ENCODE measurements around the gene SLC25A51.

The SLC25A51 gene

DNA sequence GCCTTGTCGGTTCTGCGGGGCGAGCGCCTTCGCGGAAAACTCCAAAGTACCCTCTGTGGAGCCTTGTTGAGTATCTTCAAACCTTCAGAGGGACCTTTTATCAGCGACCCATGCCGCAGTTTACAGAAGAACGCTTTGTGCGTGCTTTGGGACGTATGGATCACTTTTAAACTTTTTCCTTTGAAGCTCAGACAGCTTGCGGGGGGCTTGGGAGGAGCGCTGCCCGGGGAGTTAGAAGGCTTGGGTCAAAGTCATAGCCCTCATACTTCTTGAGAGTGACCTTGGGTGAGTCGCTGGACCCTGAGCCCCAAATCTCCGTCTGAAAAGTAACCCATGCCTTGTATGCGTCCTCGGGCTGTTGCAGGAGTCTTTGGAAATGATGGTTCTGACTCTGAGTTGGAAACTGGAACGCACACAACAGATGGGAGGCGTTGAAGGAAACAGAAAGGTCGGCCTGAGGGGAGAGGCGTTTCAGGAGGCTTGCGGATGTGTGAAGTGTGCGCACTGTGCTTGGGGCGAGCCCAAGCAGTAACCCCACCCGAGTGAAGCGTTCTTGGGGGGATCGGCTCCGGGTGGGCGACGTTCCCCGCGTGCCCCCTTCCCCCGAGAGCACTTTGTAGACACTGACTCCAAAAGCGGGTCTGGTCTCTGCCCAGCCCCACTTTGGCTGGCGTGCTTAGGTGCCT is 661 bp upstream of the SLC25A51 start:
- H3K79me2 ChIP-seq (ENCODE audit: control insufficient read depth, insufficient read depth, low read length, poor library complexity): peaks cover 4% of the 10 kb centered on the region
- H3K14ac ChIP-seq (ENCODE audit: low read length): peak overlapping the region; percentile 2
- peak overlapping the region; percentile 92 for H3K4me2 ChIP-seq (ENCODE audit: low read length)
- WGBS (ENCODE audit: extremely low coverage, insufficient coverage, insufficient read length): no CpG with 5 or more reads among the region's 36 CpGs
- no peak overlapping the region for H3K18ac ChIP-seq (ENCODE audit: low read length)
- no peak overlapping the region for H2BK5ac ChIP-seq (ENCODE audit: low read depth, low read length, poor library complexity)
- no peak overlapping the region for H3K23ac ChIP-seq (ENCODE audit: low read length)
- H3K9me3 ChIP-seq (ENCODE audit: insufficient read depth, low read depth, low read length): no peaks in the 10 kb centered on the region
- peak in 1 of 2 donors; percentile 35 for DNase-seq
- peak overlapping the region; percentile 3 for H3K27ac ChIP-seq (ENCODE audit: low read depth, low read length)
- H4K8ac ChIP-seq (ENCODE audit: low read depth, low read length): peak overlapping the region; percentile 74
- H3K4me1 ChIP-seq (ENCODE audit: control insufficient read depth in 1 of 2, insufficient read depth in 2 of 2, low read length in 2 of 2): peaks cover 12 to 17% of the 10 kb centered on the region in 2 experiments
- H2AFZ ChIP-seq (ENCODE audit: insufficient read depth, low read length, poor library complexity): peak overlapping the region; percentile 63
- peak overlapping the region; percentile 13 for H2AK5ac ChIP-seq (ENCODE audit: low read length)
- no peak overlapping the region for H3K4ac ChIP-seq (ENCODE audit: low read depth, low read length)
- H2BK120ac ChIP-seq (ENCODE audit: insufficient read depth, low read length, poor library complexity): no peak overlapping the region
- H3K36me3 ChIP-seq (ENCODE audit: control insufficient read depth in 1 of 2, insufficient read depth in 2 of 2, low read length in 2 of 2): peaks cover 0 to 2% of the 10 kb centered on the region in 2 experiments
- no peaks in the 10 kb centered on the region for H3K27me3 ChIP-seq (ENCODE audit: insufficient read depth, low read length)
- peak overlapping the region; percentile 92 for H3K4me3 ChIP-seq (ENCODE audit: low read depth, low read length)
- peak overlapping the region; percentile 3 for H3K9ac ChIP-seq (ENCODE audit: low read length)
- H4K91ac ChIP-seq (ENCODE audit: low read depth, low read length): peak overlapping the region; percentile 31
- peaks cover 8% of the 10 kb centered on the region for H3K79me1 ChIP-seq (ENCODE audit: low read length)
- peak overlapping the region; percentile 31 for H4K12ac ChIP-seq (ENCODE audit: low read depth, low read length)
- peak overlapping the region; percentile 25 for H2BK12ac ChIP-seq (ENCODE audit: low read length)

DNA sequence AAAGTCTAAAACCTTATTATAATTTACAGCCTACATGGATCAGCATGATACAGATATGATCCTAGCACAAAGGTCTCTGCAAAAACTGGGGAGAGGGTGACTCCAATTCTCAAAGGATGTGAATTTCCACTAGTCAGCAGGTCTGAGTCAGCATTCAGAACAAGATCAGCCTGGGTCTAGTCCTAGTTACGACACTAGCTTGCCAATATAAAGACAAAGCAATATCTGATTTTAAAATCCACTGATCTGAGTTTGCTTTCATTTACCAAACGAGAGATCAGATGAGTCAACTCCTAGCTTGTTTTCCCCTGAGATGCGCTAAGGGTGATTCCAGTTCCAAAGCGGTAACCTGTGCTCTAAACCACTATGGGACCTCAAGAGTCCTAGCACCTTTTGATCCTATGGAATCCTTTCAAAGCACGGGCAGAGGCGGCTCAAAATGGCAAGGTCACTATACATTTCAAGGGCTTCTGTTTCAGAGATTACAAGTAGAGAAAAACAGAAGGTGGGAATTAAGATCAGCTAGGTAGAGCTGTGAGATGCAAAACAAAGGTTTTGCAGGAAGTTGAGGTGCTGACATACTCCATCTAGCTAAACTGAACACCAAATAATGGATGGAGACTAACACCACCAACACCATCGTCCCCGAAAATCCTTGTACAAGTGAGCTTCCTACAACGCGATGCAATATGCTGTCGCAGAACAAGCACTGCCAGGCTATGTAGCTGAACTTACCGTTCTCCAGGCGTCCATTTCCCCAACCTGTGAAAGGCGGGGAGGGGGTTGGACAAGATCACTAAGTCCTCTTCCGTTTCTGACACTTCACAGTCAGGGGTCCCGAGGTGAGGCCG is 906 bp downstream of the SLC25A51 start:
- H2BK5ac ChIP-seq (ENCODE audit: low read depth, low read length, poor library complexity): no peak overlapping the region
- H3K23ac ChIP-seq (ENCODE audit: low read length): no peak overlapping the region
- peak overlapping the region; percentile 63 for H2AFZ ChIP-seq (ENCODE audit: insufficient read depth, low read length, poor library complexity)
- no peak overlapping the region for H3K27ac ChIP-seq (ENCODE audit: low read depth, low read length)
- no peak overlapping the region for H2AK5ac ChIP-seq (ENCODE audit: low read length)
- no peak overlapping the region for H3K4ac ChIP-seq (ENCODE audit: low read depth, low read length)
- peaks cover 8% of the 10 kb centered on the region for H3K79me1 ChIP-seq (ENCODE audit: low read length)
- peaks cover 7 to 12% of the 10 kb centered on the region in 2 experiments for H3K4me1 ChIP-seq (ENCODE audit: control insufficient read depth in 1 of 2, insufficient read depth in 2 of 2, low read length in 2 of 2)
- WGBS (ENCODE audit: extremely low coverage, insufficient coverage, insufficient read length): no CpG with 5 or more reads among the region's 17 CpGs
- H3K4me3 ChIP-seq (ENCODE audit: low read depth, low read length): peak overlapping the region; percentile 92
- no peaks in the 10 kb centered on the region for H3K27me3 ChIP-seq (ENCODE audit: insufficient read depth, low read length)
- peaks cover 4 to 5% of the 10 kb centered on the region in 2 experiments for H3K36me3 ChIP-seq (ENCODE audit: control insufficient read depth in 1 of 2, insufficient read depth in 2 of 2, low read length in 2 of 2)
- no peaks in the 10 kb centered on the region for H3K9me3 ChIP-seq (ENCODE audit: insufficient read depth, low read depth, low read length)
- H4K8ac ChIP-seq (ENCODE audit: low read depth, low read length): peak overlapping the region; percentile 77
- DNase-seq: peak in 1 of 2 donors; percentile 34
- H2BK12ac ChIP-seq (ENCODE audit: low read length): no peak overlapping the region
- peak overlapping the region; percentile 88 for H3K9ac ChIP-seq (ENCODE audit: low read length)
- H3K14ac ChIP-seq (ENCODE audit: low read length): no peak overlapping the region
- H3K18ac ChIP-seq (ENCODE audit: low read length): peak overlapping the region; percentile 34
- no peak overlapping the region for H4K91ac ChIP-seq (ENCODE audit: low read depth, low read length)
- H2BK120ac ChIP-seq (ENCODE audit: insufficient read depth, low read length, poor library complexity): no peak overlapping the region
- H3K4me2 ChIP-seq (ENCODE audit: low read length): peak overlapping the region; percentile 92
- peak overlapping the region; percentile 6 for H4K12ac ChIP-seq (ENCODE audit: low read depth, low read length)
- H3K79me2 ChIP-seq (ENCODE audit: control insufficient read depth, insufficient read depth, low read length, poor library complexity): peaks cover 4% of the 10 kb centered on the region

DNA sequence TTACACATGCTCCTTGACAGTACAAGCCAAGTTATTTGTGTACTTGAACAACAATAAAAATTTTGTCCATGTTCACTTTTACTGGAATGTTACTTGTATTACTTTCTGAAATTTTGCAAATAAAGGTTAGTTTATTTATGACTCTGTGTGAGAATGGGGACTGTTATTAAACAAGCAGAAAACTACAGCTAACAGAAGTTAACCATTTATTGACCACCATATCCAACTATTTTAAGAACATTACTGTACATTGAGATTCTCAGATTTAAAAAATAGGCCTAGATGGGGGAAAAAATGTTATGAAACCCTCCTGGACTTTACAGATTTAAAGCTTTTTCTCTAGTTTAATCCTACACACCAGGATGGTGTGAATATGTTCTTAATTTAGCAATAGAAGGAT is 1.8 kb downstream of the SLC25A51 start:
- Histone ChIP-seq H3K14ac (ENCODE audit: low read length) (no peak overlapping the region), H3K27me3 (ENCODE audit: insufficient read depth, low read length) (no peaks in the 10 kb centered on the region), H3K79me2 (ENCODE audit: control insufficient read depth, insufficient read depth, low read length, poor library complexity) (peaks cover 4% of the 10 kb centered on the region), H4K12ac (ENCODE audit: low read depth, low read length) (no peak overlapping the region), H4K8ac (ENCODE audit: low read depth, low read length) (no peak overlapping the region), H3K4ac (ENCODE audit: low read depth, low read length) (no peak overlapping the region), H3K9ac (ENCODE audit: low read length) (no peak overlapping the region), H3K18ac (ENCODE audit: low read length) (no peak overlapping the region), H3K4me1 (ENCODE audit: control insufficient read depth in 1 of 2, insufficient read depth in 2 of 2, low read length in 2 of 2) (peaks cover 7 to 12% of the 10 kb centered on the region in 2 experiments), H3K23ac (ENCODE audit: low read length) (no peak overlapping the region), H3K4me2 (ENCODE audit: low read length) (no peak overlapping the region), H2BK12ac (ENCODE audit: low read length) (no peak overlapping the region), H3K9me3 (ENCODE audit: insufficient read depth, low read depth, low read length) (no peaks in the 10 kb centered on the region), H4K91ac (ENCODE audit: low read depth, low read length) (no peak overlapping the region), H3K4me3 (ENCODE audit: low read depth, low read length) (no peak overlapping the region), H3K79me1 (ENCODE audit: low read length) (peaks cover 8% of the 10 kb centered on the region), H3K27ac (ENCODE audit: low read depth, low read length) (no peak overlapping the region), H3K36me3 (ENCODE audit: control insufficient read depth in 1 of 2, insufficient read depth in 2 of 2, low read length in 2 of 2) (peaks cover 4 to 5% of the 10 kb centered on the region in 2 experiments), H2BK5ac (ENCODE audit: low read depth, low read length, poor library complexity) (no peak overlapping the region), H2AFZ (ENCODE audit: insufficient read depth, low read length, poor library complexity) (no peak overlapping the region), H2BK120ac (ENCODE audit: insufficient read depth, low read length, poor library complexity) (no peak overlapping the region), H2AK5ac (ENCODE audit: low read length) (no peak overlapping the region)
- no peak for DNase-seq

DNA sequence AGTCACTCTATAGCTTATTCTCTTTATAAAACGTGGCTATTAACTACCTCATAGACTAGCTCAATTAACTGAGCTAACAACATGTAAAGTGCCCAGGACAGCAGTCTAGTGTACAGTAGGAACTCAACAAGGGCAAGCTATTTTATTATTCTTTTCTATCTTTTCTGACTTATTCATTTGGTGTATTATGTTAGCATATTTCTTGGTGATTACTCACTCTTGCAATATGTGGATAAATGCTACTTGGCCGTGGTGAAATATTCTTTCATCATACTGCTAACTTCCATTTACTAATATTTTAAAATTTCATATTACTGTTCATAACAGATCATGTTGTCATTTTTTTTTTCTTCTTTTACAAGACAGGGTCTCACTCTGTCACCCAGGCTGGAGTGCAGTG is 4.9 kb downstream of the SLC25A51 start:
- no peaks in the 10 kb centered on the region for H3K27me3 ChIP-seq (ENCODE audit: insufficient read depth, low read length)
- peaks cover 4% of the 10 kb centered on the region for H3K79me1 ChIP-seq (ENCODE audit: low read length)
- no peak overlapping the region for H3K9ac ChIP-seq (ENCODE audit: low read length)
- peaks cover 4% of the 10 kb centered on the region for H3K79me2 ChIP-seq (ENCODE audit: control insufficient read depth, insufficient read depth, low read length, poor library complexity)
- no peak overlapping the region for H3K4ac ChIP-seq (ENCODE audit: low read depth, low read length)
- H3K4me3 ChIP-seq (ENCODE audit: low read depth, low read length): no peak overlapping the region
- H3K4me2 ChIP-seq (ENCODE audit: low read length): no peak overlapping the region
- no peak overlapping the region for H3K27ac ChIP-seq (ENCODE audit: low read depth, low read length)
- no peak overlapping the region for H3K23ac ChIP-seq (ENCODE audit: low read length)
- H2AFZ ChIP-seq (ENCODE audit: insufficient read depth, low read length, poor library complexity): no peak overlapping the region
- WGBS (ENCODE audit: extremely low coverage, insufficient coverage, insufficient read length): no CpG with 5 or more reads among the region's 2 CpGs
- peaks cover 15 to 20% of the 10 kb centered on the region in 2 experiments for H3K36me3 ChIP-seq (ENCODE audit: control insufficient read depth in 1 of 2, insufficient read depth in 2 of 2, low read length in 2 of 2)
- no peaks in the 10 kb centered on the region for H3K9me3 ChIP-seq (ENCODE audit: insufficient read depth, low read depth, low read length)
- H3K14ac ChIP-seq (ENCODE audit: low read length): no peak overlapping the region
- DNase-seq: no peak
- no peak overlapping the region for H3K18ac ChIP-seq (ENCODE audit: low read length)
- no peak overlapping the region for H4K8ac ChIP-seq (ENCODE audit: low read depth, low read length)
- peaks cover 0 to 5% of the 10 kb centered on the region in 2 experiments for H3K4me1 ChIP-seq (ENCODE audit: control insufficient read depth in 1 of 2, insufficient read depth in 2 of 2, low read length in 2 of 2)
- H2AK5ac ChIP-seq (ENCODE audit: low read length): no peak overlapping the region
- no peak overlapping the region for H4K91ac ChIP-seq (ENCODE audit: low read depth, low read length)
- H4K12ac ChIP-seq (ENCODE audit: low read depth, low read length): no peak overlapping the region
- no peak overlapping the region for H2BK12ac ChIP-seq (ENCODE audit: low read length)
- H2BK5ac ChIP-seq (ENCODE audit: low read depth, low read length, poor library complexity): no peak overlapping the region
- no peak overlapping the region for H2BK120ac ChIP-seq (ENCODE audit: insufficient read depth, low read length, poor library complexity)

All from trophoblast cell (in vitro differentiated cells and primary cell).